HG03175 (cell line): ENCODE measurements around the gene ZNF2.

Experiments used
- ATAC-seq: cut with Tn5 transposase; IDR thresholded peaks from one replicate; pipeline ENCODE4 v1.9.1; 2021; ENCODE audit warnings: mild to moderate bottlenecking, moderate library complexity; ENCODE audit not compliant: unreplicated experiment

ZNF2 gene

DNA sequence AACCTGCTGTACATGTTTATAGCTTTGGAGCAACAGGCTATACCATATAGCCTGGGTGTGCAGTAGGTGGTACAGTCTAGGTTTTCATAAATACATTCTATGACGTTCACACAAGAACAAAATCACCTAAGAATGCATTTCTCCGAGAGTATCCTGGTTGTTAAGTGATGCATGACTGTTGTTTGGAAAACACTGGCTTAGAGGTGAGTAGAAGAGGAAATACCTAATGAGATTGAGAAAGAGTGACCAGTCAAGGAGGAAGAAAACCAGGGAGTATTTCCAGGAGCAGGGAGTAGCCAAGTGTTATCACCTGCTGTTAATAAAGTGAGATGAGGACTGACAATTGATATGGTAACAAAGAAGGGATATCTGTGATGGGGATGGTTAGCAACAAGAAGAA, 38.8 kb downstream of the ZNF2 start:
- ATAC-seq, result no peak

DNA sequence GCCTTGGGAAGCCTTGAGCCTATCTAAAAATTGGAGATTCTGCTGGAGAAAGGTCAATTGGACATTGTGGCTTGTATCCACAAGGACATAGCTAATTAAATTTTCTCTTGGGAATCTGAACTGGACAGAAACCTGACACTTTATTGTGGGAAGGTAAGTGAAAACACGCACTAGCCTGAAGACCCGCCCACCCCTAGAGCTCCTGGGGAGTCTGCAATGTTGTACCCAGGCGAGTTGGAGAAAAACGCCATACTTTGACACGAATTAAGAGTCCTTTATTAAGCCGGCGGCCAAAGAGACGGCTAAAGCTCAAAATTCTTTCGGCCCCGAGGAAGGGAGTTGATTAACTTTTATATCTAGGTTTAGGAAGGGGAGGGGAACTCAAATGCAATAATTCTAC, 40.5 kb downstream of the ZNF2 start:
- no peak for ATAC-seq

DNA sequence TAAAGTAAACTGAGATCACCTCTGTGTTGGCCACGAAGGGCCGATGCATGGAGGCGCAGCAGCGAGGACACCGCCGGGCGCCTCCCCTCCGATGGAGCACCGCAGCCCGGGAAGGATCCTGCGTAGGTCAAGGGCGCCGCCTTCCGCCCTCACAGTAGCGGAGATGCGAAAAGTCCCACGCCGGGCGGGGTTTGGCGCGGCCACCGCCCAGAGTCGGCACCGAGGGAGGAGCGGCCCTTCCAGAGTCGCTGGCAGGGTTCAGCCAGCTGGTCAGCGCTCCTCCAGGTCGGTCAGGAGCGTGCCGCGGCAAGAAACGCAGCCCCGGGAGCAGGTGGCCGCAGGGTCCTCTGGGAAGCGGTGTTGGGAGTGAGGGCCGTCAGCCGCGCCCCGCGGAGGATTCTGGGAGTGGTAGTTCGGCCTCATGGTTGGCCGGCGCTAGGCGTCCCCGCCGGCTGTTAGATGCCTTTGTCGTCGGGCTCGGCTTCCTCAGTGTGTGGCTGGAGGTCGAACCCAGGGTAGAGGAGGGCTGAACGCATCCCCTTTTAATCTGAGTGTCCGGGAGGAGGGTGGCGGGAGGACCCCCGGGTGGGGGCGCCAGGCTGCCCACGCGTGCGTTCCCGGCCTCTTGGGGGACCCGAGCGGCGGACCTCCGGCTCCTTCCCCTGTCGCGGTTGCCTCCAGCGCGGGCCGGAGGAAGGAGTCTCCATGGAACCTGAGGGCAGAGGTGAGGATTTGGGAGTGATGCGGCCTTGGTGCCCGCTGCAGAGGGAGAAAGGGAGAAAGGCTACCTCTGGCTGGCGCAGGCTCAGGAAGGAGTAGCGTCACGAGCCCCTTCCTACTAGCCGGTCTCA, 41.7 kb downstream of the ZNF2 start, which contains the start of gene ZNF892:
TSS of gene ZNF892 (plus strand) at position 411 of the 851 bp plus-strand sequence. CDS start at position 706, 295 bp downstream.
- peak; percentile 96 for ATAC-seq

DNA sequence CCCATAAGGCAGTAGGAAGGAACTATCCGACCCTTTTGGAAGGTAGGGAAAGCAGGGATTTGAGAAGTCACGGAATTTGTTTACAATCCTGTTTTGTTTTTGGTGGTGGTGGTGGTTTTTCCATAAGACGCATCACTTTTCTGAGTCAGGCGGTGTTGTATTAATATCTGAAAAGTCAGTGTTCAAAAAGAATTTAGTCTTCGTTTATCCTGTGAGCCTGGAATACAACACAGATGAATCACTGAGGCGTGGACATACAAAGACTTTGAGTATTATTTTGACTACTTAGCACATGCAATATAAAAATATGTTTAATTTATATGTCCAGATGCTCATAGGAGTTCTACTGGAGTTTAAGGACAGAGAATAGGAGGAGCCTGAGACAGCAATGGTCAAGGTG, 42.5 kb downstream of the ZNF2 start:
- ATAC-seq, result no peak

DNA sequence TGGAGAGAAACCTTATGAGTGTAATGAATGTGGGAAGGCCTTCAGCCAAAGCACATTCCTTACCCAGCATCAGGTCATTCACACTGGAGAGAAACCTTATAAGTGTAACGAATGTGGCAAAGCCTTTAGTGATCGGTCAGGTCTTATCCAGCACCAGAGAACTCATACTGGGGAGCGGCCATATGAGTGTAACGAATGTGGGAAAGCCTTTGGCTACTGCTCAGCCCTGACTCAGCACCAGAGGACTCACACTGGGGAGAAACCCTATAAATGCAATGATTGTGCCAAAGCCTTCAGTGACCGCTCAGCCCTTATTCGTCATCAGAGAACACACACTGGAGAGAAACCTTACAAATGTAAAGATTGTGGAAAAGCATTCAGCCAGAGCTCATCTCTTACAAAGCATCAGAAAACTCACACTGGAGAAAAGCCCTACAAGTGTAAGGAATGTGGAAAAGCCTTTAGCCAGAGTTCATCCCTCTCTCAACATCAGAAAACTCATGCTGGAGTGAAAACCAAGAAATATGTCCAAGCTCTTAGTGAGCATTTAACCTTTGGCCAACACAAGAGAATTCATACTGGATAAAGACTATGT, 49.5 kb downstream of the ZNF2 start:
- no peak for ATAC-seq

DNA sequence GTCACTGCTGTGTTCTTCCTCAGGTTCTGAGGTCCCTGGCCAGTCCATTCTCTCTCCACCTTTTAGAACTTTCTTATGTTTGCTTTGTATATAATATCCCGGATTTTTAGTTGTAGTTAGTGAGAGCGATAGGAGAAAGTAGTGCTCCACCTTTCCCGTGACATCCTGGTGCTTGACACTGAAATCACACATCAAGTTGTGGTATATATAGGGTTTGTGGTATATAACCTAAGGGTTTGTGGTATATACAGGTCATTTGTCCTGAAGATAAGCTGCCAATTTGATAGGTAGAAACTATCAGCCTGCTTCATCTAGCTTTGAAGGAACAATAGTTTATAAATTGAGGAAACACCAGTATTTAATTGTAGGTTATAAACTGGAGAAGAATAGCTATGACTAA, 54.8 kb downstream of the ZNF2 start:
- no peak for ATAC-seq

DNA sequence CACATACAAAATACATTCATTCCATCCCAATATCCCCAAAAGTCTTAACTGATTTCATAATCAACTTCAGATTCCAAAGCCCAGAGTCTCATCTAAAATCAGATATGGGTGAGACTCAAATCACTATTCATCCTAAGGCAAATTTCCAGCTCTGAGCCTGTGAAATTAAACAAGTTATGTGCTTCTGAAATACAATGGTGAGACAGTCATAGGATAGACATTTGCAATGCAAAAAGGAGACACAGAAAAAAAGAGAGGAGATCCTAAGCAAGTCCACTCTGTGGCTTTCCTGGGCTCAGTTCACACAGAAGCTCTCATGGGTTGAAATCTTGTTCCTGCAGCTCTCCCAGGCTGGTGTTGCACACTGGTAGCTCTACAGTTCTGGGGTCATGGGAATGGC, 60.0 kb downstream of the ZNF2 start:
- no peak for ATAC-seq

DNA sequence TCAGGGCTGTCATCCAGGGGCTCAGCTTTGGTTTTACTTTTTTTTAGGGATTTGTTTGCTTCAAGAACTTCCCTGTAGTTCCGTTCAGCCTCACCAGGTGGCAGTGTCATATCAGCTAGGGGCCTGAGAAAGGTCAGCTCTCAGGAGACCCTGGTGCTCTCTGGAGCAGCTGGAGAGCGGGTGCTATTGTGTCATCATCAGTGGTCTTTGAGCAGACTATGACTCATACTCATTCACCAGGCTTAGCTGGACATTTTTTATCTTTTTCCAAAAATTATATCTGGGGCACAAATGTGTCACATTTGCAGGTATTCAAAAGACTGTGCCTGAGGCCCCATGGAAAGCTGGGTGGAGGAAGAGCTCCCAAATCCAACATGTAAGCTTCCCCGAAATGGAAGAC, 66.1 kb downstream of the ZNF2 start:
- no peak for ATAC-seq

DNA sequence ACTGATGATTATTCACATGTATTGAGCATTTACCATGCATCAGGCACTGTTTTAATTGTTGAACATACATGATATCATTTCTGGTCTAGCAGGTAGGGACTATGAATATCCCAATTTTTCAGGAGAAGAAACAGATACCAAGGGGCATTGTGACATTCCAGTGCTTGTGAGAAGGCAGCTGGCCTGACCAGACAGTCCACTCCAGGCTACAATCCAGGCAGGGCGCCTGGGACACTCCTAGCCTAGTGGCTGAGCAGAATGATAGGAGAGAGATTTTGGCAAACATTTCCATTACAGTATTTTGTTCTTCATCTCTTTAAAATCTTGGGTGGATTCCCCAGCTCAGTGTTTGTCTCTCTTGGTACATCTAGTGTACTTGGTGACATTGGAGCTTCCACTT, 66.6 kb downstream of the ZNF2 start:
- no peak for ATAC-seq
